Activated naive CD4-positive, alpha-beta T cell treated with anti-CD3 and anti-CD28 coated beads, Interleukin-2, amount 50 U/mL, for 24 hours (primary cell): ENCODE measurements around the gene TMPRSS2.
"Not testable (repeated sequence)": the region's sequence is repeated elsewhere in the genome, so short reads cannot be mapped to it uniquely, and the experiment has no call there.

Source experiments
- H3K27ac Mint-ChIP-seq: one replicate; pipeline ENCODE4 v1.8.0; 2021; ENCODE audit warnings: mild to moderate bottlenecking, mixed read lengths
- H3K27me3 Mint-ChIP-seq: one replicate; pipeline ENCODE4 v1.8.0; 2021; ENCODE audit warnings: mixed read lengths
- H3K36me3 Mint-ChIP-seq: one replicate; pipeline ENCODE4 v1.8.0; 2021; ENCODE audit warnings: mixed read lengths
- H3K4me1 Mint-ChIP-seq: one replicate; pipeline ENCODE4 v1.8.0; 2021; ENCODE audit warnings: mixed read lengths
- H3K4me3 Mint-ChIP-seq: one replicate; pipeline ENCODE4 v1.8.0; 2021; ENCODE audit warnings: mild to moderate bottlenecking, mixed read lengths
- H3K9me3 Mint-ChIP-seq: one replicate; pipeline ENCODE4 v1.8.0; 2021; ENCODE audit warnings: mixed read lengths

Gene TMPRSS2

DNA sequence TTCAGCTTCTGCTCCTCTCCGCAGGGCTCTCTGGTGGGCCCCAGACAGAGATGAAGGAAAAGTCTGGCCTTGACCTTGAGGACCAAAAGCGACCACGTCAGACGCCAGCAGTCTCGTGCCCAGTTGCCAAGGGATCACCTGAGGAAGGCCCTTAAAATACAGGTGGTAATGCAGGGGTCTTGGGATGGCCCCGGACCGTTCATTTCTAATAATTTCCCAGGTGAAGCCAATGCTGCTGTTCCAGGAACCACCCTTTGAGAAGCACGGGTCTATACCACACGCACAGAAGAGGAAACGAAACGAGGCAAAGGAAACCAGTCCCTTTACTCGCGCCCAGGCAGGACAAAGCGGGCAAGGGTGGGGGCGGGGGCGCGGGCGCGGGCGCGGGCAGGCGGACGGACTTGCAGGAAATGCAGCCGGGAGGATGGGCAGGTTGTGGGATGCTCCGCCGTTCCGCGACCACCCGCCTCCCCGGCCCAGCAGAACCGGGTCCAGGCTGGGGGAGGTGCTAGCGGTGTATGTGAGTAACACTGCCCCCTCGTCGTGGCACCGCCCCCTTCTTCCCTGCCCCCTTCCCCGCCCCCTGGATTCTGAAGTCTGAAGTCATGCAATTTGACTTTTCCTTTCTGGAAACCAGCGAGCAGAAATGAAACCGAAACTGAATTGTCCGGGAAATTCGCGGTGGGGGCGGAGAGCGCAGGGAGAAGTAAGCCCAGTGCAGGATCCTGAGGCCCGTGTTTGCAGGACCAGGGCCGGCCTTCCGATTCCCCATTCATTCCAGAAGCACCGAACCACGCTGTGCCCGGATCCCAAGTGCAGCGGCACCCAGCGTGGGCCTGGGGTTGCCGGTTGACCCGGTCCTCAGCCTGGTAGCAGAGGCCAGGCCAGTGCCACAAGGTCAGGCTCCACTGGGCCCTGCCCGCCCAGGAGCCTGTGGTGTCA is 87.8 kb downstream of the TMPRSS2 start:
- Mint-ChIP-seq H3K4me1 (peaks cover 42% of the 10 kb centered on the region), H3K36me3 (no peaks in the 10 kb centered on the region), H3K9me3 (no peaks in the 10 kb centered on the region), H3K4me3 (peak overlapping the region; percentile 88), H3K27ac (peak overlapping the region; percentile 89), H3K27me3 (no peaks in the 10 kb centered on the region)

- Mint-ChIP-seq H3K9me3 (peaks cover 9% of the 10 kb centered on the region), H3K27me3 (no peaks in the 10 kb centered on the region), H3K4me1 (peaks cover 34% of the 10 kb centered on the region), H3K4me3 (peak overlapping the region; percentile 28), H3K27ac (peak overlapping the region; percentile 36), H3K36me3 (no peaks in the 10 kb centered on the region)
These were observed 88.8 kb downstream of the TMPRSS2 start for GRCh38 chr21:41418956-41419680.

- peaks cover 14% of the 10 kb centered on the region for H3K9me3 Mint-ChIP-seq
- no peak overlapping the region for H3K4me3 Mint-ChIP-seq
- peaks cover 26% of the 10 kb centered on the region for H3K4me1 Mint-ChIP-seq
- no peaks in the 10 kb centered on the region for H3K27me3 Mint-ChIP-seq
- no peak overlapping the region for H3K27ac Mint-ChIP-seq
- H3K36me3 Mint-ChIP-seq: peaks cover 2% of the 10 kb centered on the region
These were observed 89.6 kb downstream of the TMPRSS2 start for GRCh38 chr21:41418393-41418792.

DNA sequence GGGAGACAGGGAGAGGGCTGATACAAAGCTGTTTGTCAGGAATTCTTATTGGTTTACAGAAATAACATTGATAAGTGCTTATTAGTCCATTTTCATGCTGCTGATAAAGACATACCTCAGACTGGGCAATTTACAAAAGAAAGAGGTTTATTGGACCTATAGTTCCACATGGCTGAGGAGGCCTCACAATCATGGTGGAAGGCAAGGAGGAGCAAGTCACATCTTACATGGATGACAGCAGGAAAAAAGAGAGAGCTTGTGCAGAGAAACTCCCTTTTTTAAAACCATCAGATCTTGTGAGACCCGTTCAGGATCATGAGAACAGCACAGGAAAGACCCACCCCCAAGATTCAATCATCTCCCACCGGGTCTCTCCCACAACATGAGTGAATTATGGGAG is 90.5 kb downstream of the TMPRSS2 start:
- H3K36me3 Mint-ChIP-seq, H3K27me3 Mint-ChIP-seq, H3K4me3 Mint-ChIP-seq: not testable (repeated sequence)
- Mint-ChIP-seq H3K9me3 (peaks cover 14% of the 10 kb centered on the region), H3K4me1 (peaks cover 18% of the 10 kb centered on the region), H3K27ac (peak overlapping the region; percentile 43)
